Ecto neural progenitor cell (in vitro differentiated cells): ENCODE data around the gene UNC119.
"Not testable (repeated sequence)": the region's sequence is repeated elsewhere in the genome, so short reads cannot be mapped to it uniquely, and the experiment has no call there.

ENCODE experiments used
- DNase-seq: peaks from one replicate; pipeline ENCODE4 v3.0.0-alpha.2; 2018; ENCODE audit warnings: low spot score

UNC119 gene

DNA sequence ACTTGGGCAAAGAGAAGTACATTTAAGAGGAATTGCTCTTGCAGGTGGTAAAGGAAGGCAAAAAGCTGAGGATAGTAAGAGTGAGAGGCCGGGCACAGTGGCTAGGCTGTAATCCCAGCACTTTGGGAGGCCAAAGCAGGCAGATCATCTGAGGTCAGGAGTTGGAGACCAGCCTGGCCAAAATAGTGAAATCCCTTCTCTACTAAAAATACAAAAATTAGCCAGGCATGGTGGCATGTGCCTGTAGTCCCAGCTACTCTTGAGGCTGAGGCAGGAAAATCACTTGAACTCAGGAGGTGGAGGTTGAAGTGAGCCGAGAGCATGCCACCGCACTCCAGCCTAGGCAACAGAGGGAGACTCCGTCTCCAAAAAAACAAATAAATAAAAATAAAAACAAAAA lies 30.1 kb downstream of the UNC119 start:
- DNase-seq: not testable (repeated sequence)

- DNase-seq: peak; percentile 79
Measured at GRCh38 chr17:28521311-28522085, 30.9 kb downstream of the UNC119 start.

DNA sequence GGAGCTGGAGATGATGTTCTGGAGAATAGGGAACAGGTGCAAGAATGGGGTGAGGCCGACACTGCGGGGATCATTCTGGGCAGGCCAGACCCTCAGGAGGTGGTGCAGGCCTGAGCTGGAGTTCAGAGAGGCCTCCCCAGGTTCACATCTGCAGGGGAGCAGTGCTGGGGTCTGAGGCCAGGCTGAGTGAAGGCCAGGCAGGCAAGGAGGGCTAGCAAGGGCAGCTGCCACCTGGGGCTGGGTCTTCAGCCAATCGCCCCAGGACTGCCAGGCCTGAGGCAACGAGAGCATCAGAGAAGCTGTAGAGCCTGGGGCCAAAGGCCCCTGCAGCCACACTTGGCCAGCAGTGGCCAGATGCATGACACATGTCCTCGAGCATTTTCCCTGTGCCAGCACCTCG lies 31.7 kb downstream of the UNC119 start:
- DNase-seq: no peak

- DNase-seq: no peak
Measured at GRCh38 chr17:28519236-28519635, 33.2 kb downstream of the UNC119 start.

DNA sequence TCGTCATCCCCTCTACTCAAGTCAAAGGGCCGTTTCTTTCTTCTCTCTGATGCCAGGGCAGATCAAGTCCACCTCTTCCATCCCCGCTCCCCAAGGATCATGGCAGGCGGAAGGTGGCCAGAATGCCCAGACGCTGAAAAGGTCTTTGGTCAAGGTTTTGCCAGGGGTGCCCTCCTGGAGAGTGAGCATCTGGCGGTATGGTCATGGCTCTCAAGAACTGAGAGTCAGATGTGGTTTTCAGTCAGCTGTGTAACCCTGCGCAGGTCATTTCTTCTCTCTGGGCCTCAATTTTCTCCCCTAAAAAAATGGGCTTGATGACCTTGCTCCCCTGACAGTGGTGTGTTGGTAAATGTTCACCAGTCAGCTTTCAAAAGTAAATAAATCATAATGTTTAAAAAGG lies 33.8 kb downstream of the UNC119 start:
- no peak for DNase-seq

- no peak for DNase-seq
Measured at GRCh38 chr17:28518132-28518531, 34.3 kb downstream of the UNC119 start.

DNA sequence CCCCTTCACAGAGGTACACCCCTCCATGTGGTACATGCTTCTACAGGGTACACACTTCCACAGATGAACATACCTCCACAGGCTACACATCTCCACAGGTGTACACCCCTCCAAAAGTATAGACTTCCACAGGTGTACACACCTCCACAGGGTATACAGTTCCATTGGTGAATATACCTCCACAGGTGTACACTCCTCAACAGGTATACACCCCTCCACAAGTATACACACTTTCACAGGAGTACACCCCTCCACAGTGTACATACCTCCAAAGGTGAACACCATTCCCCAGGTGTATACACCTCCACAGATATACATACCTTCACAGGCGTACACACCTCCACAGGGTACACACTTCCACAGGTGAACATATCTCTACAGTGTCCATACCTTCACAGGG lies 36.9 kb downstream of the UNC119 start:
- DNase-seq: no peak

DNA sequence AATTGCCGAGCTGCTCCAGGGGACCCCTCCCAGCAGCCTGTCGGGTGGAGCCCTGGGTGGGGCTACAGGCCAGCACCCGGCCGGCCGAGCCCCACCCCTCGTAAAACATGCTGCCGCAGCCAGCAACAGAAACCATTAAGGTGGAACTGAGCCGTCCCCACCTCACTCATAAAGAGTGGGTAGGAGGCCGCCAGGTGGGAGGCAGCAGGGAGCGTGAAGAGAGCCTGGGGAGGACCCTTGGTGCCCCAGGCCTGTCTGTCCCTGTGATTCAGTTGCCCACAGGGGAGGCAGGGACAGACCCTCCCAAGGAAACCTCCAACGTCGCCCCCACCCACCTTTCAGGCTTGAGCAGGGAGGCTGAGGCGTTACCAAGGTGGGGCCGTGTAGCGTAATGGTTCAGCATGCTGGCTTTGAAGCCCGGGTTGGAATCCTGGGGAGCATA lies 37.8 kb downstream of the UNC119 start:
- DNase-seq: no peak

GRCh38 chr17:28513476-28513875 lies 38.9 kb downstream of the UNC119 start:
- no peak for DNase-seq

DNA sequence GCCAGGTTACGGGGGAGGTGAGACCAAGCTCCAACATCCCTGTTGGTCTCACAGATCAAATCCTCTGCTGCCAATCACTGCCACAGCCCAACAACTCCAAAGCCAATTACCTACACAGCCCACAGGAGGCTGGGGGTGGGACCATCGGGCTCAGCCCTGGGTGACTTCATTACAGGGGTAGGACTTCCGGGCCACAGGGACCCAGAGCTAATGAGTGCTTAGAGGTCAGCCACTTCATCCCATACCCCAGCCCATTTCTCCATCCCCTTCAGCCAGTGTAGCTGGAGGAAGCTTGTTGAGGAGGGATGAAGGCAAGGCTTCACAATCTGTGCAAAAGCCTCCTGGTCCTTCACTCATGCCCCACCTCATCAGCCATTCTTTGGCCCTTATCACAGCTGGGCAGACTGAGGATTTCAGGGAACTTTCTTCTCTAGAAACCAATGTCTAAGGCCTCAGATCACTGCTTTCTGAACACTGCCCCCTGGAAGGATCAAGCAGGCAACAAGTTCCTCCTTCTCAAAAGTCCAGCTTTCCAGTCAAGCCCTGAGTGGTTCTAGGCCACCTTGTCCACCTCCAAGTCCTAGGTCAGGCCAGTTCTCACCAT lies 40.5 kb downstream of the UNC119 start:
- no peak for DNase-seq

DNA sequence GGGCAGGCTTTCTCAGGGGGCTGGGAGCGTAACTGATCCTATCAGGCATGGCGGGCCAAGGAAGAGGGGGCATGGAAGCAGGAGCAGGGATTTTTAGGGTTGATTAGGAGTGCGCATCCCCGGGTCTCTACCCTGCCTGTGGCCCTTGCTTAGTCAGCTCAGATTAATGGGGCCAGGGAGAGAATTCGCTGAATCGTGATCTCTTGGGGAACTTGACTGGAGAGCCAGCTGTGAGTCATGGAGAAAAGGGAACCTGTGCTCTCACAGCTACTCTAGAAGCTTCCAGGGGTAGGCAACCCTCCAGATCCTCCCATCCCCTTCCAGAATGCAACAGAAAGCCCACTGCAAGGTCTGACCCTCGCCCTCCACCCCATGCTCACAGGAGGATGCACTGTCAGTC lies 42.6 kb downstream of the UNC119 start:
- no peak for DNase-seq

GRCh38 chr17:28508211-28508724 lies 44.2 kb downstream of the UNC119 start:
- DNase-seq: no peak

- no peak for DNase-seq
Measured at GRCh38 chr17:28507567-28508203, 44.7 kb downstream of the UNC119 start.

- DNase-seq: no peak
Measured at GRCh38 chr17:28506763-28507487, 45.5 kb downstream of the UNC119 start.

GRCh38 chr17:28505986-28506665 lies 46.3 kb downstream of the UNC119 start, which contains the start of gene FOXN1:
Gene FOXN1, plus strand, starts transcription at chr17:28506348. Its CDS starts 17,622 bp downstream, at chr17:28523970.
- no peak for DNase-seq

DNA sequence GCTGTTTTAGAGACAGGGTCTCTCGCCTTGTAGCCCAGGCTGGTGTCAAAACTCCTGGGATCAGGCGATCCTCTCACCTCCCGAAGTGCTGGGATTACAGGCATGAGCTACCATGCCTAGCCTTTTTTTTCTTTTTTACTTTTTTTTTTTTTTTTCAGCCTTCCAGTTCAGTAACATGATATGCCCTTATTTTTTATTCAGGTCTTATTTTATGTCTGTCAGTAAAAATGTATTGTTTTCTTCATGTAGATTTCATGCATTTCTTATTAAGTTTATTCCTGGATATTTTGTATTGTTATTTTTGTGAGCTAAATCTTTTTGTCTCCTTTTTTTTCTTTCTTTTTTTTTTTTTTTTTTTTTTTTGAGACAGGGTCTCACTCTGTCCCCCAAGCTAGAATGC lies 49.0 kb downstream of the UNC119 start:
- DNase-seq: no peak

GRCh38 chr17:28501421-28502284 lies 50.8 kb downstream of the UNC119 start:
- DNase-seq: no peak

DNA sequence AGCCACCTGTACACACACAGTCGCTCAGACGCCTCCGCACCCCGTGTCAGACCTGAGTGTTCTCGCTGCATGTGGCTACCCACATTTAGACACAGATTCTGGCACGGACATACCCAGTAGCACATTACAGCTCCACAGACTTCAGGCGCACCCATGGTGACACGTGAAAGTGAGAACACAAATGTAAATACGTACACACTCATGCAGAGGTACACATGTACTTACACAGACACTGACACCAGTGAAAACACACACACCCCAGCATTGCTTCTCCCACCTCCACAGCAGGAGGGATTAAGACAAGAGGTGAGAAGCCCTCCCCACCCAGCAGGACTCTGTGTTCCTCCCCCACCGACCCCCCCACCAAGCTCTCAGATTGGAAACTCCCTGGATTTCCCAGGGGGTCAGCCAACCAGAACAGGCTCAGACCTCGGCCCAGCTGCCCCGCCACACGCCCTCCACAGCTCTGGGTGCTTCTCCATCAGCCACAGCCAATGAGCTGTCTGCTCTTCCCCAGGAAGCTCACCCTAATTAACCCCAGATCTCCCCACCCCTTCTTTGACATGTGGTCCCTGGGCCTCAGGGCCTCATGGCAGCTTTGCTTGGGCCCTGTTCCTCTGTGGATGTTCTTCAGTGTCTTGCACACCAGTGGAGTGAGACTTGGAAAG lies 51.6 kb downstream of the UNC119 start:
- DNase-seq: no peak

DNA sequence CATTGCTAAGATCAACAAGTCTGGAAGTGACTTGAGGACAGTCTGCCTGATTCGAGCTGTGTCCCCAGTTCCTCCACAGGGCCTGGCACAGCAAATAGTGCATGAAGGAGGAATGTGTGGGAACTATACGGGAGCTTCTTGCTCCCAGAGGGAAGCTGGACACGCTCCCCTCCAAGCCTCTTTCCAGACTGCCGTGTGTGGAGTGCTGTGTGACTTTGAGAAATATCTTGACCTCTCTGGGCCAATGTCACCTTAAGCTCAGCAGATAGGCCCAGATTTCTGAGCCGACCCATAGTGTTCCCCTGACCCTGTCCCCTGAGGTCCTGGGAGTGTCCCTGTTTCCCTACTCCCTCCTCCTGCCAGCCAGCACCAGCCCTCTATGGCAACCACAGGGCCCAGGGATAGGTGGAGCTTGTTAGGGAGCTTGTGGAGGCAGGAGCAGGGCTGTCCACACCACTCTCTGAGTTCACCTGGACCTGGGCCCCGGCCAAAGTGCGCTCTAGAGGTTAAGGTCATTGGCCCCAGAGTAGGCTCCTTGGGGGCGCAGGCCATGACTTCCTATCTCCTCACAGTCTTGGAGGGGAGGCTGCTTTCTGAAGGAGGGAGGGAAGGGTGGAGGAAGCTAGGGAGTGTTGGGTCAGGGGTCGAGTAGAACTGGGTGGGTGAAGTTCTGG lies 52.6 kb downstream of the UNC119 start:
- no peak for DNase-seq

- no peak for DNase-seq
Measured at GRCh38 chr17:28499364-28499664, 53.1 kb downstream of the UNC119 start.
